ENCODE data around the gene BCKDHB. TPM values are rescaled to one million over a fixed set of nuclear protein-coding genes. Genes with fewer than 3 reads are reported as not detected.

The BCKDHB gene
- total RNA-seq, 3 donors from 2014 or later, result 19.0 to 33.7 (median 23.4) TPM

DNA sequence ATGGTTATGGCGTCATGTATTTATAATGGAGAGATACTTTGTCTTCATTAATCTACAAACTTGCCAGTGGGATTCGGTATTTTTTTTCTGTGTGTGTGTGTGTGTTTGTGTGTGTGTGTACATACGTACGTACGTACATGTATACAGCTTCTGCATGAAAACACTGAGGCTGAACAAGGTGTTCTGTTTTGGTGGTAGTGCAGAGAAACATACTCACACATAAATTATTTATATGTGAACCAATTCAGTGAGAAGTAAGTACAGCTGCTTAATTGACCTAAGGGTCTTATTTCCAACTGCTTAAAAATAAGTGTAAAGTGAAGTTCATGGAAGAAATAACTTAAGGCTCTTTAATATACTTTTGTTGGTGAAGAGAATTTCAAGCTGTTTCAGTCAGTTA lies 234.2 kb downstream of the BCKDHB start:
- no peaks in the 10 kb centered on the region for H3K36me3 ChIP-seq
- H3K9me3 ChIP-seq, result no peaks in the 10 kb centered on the region
- DNase-seq (ENCODE audit: low spot score in 2 of 2), result no peak
- no peaks in the 10 kb centered on the region for H3K4me1 ChIP-seq
- TF ChIP-seq, protein P1, sequence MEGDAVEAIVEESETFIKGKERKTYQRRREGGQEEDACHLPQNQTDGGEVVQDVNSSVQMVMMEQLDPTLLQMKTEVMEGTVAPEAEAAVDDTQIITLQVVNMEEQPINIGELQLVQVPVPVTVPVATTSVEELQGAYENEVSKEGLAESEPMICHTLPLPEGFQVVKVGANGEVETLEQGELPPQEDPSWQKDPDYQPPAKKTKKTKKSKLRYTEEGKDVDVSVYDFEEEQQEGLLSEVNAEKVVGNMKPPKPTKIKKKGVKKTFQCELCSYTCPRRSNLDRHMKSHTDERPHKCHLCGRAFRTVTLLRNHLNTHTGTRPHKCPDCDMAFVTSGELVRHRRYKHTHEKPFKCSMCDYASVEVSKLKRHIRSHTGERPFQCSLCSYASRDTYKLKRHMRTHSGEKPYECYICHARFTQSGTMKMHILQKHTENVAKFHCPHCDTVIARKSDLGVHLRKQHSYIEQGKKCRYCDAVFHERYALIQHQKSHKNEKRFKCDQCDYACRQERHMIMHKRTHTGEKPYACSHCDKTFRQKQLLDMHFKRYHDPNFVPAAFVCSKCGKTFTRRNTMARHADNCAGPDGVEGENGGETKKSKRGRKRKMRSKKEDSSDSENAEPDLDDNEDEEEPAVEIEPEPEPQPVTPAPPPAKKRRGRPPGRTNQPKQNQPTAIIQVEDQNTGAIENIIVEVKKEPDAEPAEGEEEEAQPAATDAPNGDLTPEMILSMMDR (IDR thresholded peaks at IDR 0.05), result no peak
- no peak for TF ChIP-seq POLR2AphosphoS5 (IDR thresholded peaks at IDR 0.05)
- no peak for TF ChIP-seq POLR2A (IDR thresholded peaks at IDR 0.05)
- H3K27me3 ChIP-seq, result no peaks in the 10 kb centered on the region
- H3K4me3 ChIP-seq, result no peak overlapping the region
- intact Hi-C loops (cut with DNase I; ENCODE audit: low total_unique reads), result no loop called here
- no peak overlapping the region for H3K27ac ChIP-seq

DNA sequence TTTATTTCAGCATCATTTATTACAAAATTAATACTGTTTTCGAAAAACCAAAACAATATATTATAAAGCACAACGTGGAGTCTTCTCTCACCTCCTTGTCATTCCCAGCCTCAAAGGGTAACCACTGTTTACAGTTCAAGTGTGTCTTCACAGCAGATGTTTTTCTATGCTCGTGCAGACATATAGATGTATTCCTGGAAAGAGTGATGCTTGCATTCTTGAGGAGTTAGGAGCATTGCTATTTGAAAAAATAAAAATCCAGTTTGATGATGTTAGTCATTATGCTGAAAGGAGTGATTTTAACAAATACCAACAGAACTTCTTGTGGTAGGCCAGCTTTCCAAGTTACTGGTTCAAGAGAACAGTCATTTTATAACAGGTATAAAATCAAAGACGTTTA lies 234.9 kb downstream of the BCKDHB start:
- no peaks in the 10 kb centered on the region for H3K36me3 ChIP-seq
- TF ChIP-seq POLR2AphosphoS5 (IDR thresholded peaks at IDR 0.05) (no peak), POLR2A (IDR thresholded peaks at IDR 0.05) (no peak)
- TF ChIP-seq, protein P1 (IDR thresholded peaks at IDR 0.05), result no peak
- no peak for DNase-seq (ENCODE audit: low spot score in 2 of 2)
- H3K4me3 ChIP-seq, result no peak overlapping the region
- no peaks in the 10 kb centered on the region for H3K9me3 ChIP-seq
- no peak overlapping the region for H3K27ac ChIP-seq
- intact Hi-C loops (cut with DNase I; ENCODE audit: low total_unique reads), result no loop called here
- H3K4me1 ChIP-seq, result no peaks in the 10 kb centered on the region
- no peaks in the 10 kb centered on the region for H3K27me3 ChIP-seq

DNA sequence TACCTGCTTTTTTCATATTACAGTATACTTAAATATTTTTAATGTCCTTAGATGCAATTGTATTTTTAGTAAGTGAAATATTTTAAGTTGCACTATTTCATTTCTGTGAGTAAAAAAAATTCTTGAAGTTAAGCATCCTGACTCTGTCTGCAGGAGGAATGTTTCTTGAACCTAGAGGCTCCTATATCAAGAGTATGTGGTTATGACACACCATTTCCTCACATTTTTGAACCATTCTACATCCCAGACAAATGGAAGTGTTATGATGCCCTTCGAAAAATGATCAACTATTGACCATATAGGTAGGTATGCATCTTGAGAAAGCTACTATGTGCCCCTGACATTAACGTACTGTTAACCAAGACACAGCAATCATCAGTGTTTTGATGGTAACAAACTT lies 237.0 kb downstream of the BCKDHB start:
- DNase-seq (ENCODE audit: low spot score in 2 of 2), result no peak
- Histone ChIP-seq H3K27ac (no peak overlapping the region), H3K27me3 (no peaks in the 10 kb centered on the region), H3K36me3 (no peaks in the 10 kb centered on the region), H3K9me3 (no peaks in the 10 kb centered on the region), H3K4me3 (no peak overlapping the region), H3K4me1 (no peaks in the 10 kb centered on the region)
- intact Hi-C loops (cut with DNase I; ENCODE audit: low total_unique reads), result no loop called here
- no peak for TF ChIP-seq POLR2AphosphoS5 (IDR thresholded peaks at IDR 0.05)
- no peak for TF ChIP-seq POLR2A (IDR thresholded peaks at IDR 0.05)
- TF ChIP-seq, protein P1 (IDR thresholded peaks at IDR 0.05), result no peak

DNA sequence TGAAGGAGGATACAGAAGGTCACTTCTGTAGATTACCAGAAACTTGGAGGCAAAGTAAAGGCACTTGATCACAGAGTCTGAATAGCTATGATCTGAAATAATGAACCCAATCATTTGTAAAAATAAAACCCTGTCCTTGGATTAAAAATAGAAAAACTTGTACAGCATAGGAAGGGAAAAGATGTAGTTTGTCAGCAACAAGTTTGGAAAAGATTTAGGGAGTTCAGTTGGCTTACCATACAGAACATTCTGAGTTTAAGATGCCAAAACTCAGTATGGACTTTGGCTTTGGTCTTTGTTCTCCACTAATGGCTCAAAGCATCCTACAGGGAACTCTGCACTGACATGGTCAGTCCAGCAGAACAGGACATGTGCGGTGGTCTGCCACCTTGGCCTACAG lies 240.6 kb downstream of the BCKDHB start:
- H3K27me3 ChIP-seq, result no peaks in the 10 kb centered on the region
- H3K27ac ChIP-seq, result no peak overlapping the region
- no peaks in the 10 kb centered on the region for H3K9me3 ChIP-seq
- TF ChIP-seq POLR2A (IDR thresholded peaks at IDR 0.05) (no peak), POLR2AphosphoS5 (IDR thresholded peaks at IDR 0.05) (no peak)
- TF ChIP-seq, protein P1 (IDR thresholded peaks at IDR 0.05), result no peak
- no peaks in the 10 kb centered on the region for H3K4me1 ChIP-seq
- DNase-seq (ENCODE audit: low spot score in 2 of 2), result no peak
- no peak overlapping the region for H3K4me3 ChIP-seq
- intact Hi-C loops (cut with DNase I; ENCODE audit: low total_unique reads), result no loop called here
- H3K36me3 ChIP-seq, result no peaks in the 10 kb centered on the region

DNA sequence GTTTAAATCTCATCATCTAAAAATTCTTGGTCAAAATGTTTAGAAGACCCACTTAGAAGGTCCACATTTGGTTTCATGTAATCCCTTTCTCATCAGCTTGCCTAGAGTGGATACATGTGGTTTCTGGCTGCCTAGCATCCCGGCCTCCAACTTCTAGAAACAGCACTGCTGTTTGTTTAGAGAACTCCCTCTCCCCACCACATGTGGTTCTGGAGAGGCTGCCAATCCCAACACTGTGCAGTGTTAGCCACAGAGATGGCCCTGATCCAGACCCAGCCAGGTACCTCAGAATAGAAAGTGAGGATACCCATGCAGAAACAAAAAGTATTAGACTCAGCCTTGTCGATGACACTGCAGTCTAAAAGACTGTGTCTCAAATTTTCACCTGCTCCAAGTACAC lies 241.8 kb downstream of the BCKDHB start:
- intact Hi-C loops (cut with DNase I; ENCODE audit: low total_unique reads), result no loop called here
- no peaks in the 10 kb centered on the region for H3K4me1 ChIP-seq
- TF ChIP-seq POLR2A (IDR thresholded peaks at IDR 0.05), result no peak
- TF ChIP-seq, protein P1 (IDR thresholded peaks at IDR 0.05), result no peak
- TF ChIP-seq POLR2AphosphoS5 (IDR thresholded peaks at IDR 0.05), result no peak
- DNase-seq (ENCODE audit: low spot score in 2 of 2), result no peak
- no peaks in the 10 kb centered on the region for H3K36me3 ChIP-seq
- no peak overlapping the region for H3K4me3 ChIP-seq
- no peaks in the 10 kb centered on the region for H3K9me3 ChIP-seq
- no peaks in the 10 kb centered on the region for H3K27me3 ChIP-seq
- H3K27ac ChIP-seq, result no peak overlapping the region
